NCI-H446 (cell line): ENCODE data around the gene CLIC2.

Source experiments
- DNase-seq, 2 experiments: peaks; one replicate each; lab custom pipeline; 2025; lab: John Stamatoyannopoulos, UW

CLIC2 gene

GRCh38 chrX:155262970-155263754 is 71.3 kb downstream of the CLIC2 start:
- no peak for DNase-seq

GRCh38 chrX:155259752-155260151 is 74.7 kb downstream of the CLIC2 start:
- no peak for DNase-seq

GRCh38 chrX:155251391-155251790 is 83.0 kb downstream of the CLIC2 start:
- DNase-seq, result no peak

- no peak for DNase-seq
Observed at GRCh38 chrX:155247497-155247896, 86.9 kb downstream of the CLIC2 start.

- no peak for DNase-seq
Observed at GRCh38 chrX:155246748-155247147, 87.7 kb downstream of the CLIC2 start.

- DNase-seq, result no peak
Observed at GRCh38 chrX:155242300-155242699, 92.1 kb downstream of the CLIC2 start.

GRCh38 chrX:155237719-155238118 is 96.7 kb downstream of the CLIC2 start:
- no peak for DNase-seq

- DNase-seq, result no peak
Observed at GRCh38 chrX:155235891-155236290, 98.5 kb downstream of the CLIC2 start.

GRCh38 chrX:155231163-155231562 is 103.3 kb downstream of the CLIC2 start:
- DNase-seq, result no peak
